HG03045 (cell line): ENCODE results near the gene ERCC1.
A peak's percentile ranks its signal among the peaks of the same experiment; 100 is the strongest.
"Not testable (repeated sequence)": the region's sequence is repeated elsewhere in the genome, so short reads cannot be mapped to it uniquely, and the experiment has no call there.

Experiments
- ATAC-seq: cut with Tn5 transposase; IDR thresholded peaks from one replicate; pipeline ENCODE4 v1.9.1; 2021; ENCODE audit warnings: mild to moderate bottlenecking, moderate library complexity; ENCODE audit not compliant: unreplicated experiment

Gene ERCC1

DNA sequence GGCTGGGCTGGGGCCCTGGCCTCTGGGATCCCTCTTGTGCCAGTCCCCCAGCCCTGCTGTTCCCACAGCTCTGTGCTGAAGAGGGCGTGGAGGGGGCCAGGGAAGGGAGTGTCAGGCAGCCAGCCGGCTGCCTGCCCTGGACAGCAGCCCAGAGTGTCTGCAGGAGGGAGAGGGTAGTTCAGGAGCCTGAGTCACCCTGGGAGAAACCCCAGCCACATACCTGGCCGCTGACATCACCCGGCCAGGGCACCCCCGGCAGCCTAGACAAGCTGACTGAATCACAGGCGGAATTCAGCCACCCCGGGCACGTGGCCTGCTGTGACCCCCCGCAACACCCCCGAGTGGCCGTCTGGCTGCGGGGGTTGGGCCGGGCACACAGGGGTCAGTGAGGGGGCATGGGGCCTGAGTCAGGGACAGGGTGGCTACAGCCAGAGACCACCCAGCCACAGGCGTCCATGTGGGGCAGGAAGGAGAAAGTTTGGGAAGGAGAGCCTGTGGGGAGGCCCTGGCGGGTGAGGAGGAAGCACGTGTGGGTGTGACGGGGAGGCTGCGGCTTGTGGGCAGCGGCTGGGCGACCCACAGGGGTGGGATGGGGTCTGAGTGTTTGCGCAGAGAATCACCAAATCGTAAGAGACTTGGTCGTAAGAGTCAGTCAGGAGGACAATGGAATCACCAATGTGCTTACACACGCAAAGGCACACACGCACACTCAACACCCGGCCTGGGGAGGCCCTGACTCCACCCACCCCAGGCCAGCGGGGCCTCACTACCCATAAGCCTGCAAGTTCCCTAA lies 32.2 kb upstream of the ERCC1 start:
- no peak for ATAC-seq

DNA sequence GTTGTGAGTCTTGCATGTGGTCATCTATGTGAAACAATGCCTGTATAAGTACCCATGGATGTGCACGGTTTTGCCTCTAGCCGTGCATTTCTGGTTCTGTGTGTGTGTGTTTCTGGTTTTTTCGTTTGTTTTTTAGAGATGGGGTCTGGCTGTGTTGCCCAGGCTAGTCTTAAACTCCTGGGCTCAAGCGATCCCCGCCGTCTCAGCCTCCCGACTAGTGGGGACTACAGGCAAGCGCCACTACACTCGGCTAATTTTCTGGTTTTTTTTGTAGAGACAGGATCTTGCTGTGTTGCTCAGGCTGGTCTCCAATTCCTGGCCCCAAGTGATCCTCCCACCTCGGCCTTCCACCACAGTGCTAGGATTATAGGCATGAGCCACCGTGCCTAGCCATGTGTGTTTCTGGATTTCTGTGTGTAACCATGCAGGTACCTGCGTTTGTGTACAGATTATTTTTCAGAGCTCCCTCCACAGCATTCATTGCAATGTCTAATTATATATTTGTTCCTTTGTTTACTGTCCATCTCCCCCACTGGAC lies 28.2 kb upstream of the ERCC1 start:
- no peak for ATAC-seq

DNA sequence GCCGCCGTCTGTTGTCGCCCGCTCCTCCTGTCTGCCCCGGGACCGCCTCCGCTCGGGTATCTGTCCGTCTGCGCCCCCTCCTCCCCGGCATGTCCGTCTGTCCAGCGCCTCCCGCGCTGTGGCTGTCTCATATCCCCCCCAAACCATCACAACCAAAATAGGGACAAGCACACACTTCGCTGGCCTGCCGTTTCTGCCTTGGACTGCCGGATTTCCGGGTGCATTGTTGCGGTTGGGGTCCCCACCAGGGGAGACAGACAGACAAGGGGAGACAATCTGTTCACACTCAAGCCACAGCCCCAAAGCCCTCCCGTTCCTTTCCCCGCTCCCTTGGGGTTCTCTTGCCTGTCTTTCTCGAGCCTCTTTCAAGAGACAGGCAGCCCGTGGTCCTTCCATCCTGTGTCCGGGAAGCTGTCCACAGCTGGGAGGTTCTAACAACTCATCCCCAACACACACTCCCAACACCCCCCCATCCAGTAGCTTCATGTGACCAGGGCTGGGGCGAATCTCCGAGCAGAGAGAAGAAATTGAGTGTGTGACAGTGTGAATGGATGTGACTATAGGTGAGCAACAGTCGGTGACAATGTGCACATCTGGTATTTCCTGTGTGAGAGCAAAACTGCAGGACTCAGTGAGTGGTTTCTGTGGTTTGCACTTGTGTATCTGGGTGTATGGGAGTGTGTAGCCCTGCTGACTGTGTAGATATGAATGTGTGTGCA lies 27.6 kb upstream of the ERCC1 start:
- ATAC-seq, result no peak

DNA sequence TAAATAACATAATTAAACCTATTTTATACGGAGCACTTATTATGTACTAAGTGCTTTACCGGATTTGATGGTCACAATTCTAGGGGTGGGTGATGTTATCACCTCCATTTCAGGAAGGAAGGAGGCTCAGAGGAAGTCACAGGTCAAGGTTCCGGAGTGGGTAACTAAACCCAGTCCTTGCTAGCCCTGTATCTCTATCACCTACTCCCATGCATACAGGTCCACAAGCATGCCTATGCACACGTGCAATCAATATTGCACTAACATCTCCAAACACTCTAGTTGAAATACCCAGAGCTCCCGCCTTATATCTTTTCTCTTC lies 26.3 kb upstream of the ERCC1 start:
- peak; percentile 4 for ATAC-seq

DNA sequence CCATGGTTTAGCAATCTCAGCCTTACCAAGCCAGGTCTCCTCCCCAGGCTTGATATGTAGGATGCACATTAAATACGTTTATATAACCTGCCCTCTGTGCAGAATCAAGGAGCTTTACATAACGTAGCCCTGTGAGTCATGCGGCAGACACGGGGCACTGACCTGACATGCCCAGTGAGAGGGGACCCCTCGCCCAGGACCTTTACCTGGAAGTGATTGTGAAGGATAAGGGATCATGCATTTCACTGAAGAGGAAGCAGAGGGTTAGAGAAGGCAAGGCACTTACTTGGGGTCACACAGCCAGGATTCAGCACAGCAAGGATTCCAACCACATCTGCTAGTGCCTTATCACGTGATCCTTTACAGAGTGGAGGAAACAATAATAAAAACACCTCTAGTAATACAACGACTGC lies 25.2 kb upstream of the ERCC1 start:
- no peak for ATAC-seq

DNA sequence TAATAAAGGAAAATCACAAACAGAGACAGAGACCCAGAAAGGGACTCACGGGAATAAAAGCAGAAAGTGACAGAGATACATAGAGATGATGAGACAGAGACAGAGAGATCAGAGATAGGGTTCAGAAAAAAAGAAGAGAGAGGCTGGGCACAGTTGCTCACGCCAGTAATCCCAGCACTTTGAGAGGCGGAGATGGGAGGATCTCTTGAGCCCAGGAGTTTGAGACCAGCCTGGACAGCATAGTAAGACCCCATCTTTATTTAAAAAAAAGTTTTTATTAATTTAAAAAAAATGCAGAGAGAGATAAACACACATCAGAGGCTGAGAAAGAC lies 24.7 kb upstream of the ERCC1 start:
- ATAC-seq, result no peak

DNA sequence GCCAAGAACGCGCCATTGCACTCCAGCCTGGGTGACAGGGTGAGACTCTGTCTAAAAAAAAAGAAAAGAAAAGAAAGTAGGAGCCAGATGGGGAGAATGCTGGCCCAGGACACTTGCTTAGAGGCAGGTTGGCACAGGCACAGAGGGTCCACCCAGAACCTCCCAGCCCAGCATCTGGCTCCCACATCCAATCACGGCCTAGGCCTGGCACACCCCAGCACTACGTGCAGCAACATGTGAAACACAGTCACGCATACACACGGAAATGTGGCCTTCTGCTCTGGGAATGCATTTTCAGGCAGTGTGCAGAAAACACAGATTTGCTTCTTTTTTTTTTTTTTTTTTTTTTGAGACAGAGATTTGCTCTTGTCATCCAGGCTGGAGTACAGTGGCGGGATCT lies 23.2 kb upstream of the ERCC1 start:
- no peak for ATAC-seq

DNA sequence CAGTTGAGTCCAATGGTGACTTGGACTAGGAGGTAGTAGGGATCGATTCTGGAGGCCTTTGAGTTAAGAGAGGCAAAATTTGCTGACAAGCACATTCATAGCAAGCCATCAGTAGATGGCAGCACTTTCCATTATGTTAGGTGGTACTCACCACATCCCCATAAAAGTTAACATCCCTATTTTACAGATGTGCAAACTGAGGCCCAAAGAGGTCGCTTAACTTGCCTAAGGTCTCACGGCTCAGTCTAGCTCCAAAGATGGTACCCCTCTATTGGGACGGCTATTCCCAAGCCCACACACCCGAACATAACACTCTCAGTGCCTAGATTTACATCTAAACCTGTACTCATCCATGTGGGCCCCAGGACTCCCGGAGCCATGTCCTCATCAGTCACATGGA lies 22.6 kb upstream of the ERCC1 start:
- no peak for ATAC-seq

DNA sequence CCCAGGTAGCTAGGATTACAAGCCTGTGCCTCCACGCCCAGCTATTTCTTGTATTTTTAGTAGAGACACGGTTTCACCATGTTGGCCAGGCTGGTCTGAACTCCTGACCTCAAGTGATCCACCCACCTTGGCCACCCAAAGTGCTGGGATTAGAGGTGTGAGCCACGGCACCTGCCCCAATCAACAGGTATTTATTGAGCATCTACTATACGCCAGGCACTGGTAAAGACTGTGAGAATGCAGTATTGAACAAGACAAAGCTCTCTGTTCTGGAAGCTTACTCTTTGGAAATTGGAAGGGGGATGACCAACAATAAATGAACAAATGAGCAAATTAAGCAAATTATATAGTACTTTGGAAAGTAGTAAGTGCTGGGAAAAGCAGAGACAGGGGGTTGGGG lies 21.4 kb upstream of the ERCC1 start:
- ATAC-seq, result no peak

DNA sequence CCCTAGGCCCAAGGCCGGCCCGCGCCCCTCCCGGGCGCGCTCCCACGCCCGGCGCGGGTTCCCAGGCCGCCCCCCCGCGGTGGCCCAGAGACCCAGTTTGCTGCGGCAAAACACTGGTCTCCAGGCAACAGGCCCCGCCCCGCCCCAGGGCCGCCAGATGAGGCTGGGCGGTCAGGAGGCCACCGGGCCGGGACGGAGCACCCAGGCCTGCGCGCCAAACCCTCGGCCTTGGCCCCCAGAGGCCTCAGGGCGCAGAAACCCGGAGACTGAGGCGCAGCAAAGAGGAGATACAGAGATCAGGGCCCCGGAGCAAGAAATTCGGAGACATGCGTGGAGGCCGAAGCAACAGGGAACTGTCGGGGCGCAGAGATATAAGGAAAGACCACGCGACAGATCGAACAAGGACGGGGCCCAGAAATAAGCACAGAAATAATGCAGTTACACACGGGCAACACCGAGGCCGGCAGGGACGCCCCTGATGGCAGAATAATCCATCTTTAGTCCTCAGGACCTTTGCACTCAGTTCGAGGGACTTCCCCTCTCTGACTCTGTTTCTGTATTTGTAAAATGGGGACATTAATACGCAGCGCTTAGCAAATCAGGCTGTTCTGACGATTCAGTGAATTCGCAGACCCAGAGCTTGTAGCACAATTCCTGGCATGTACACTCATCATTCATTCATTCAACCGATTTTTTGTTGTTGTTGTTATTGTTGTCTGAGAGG lies 20.8 kb upstream of the ERCC1 start:
- peak; percentile 48 for ATAC-seq

DNA sequence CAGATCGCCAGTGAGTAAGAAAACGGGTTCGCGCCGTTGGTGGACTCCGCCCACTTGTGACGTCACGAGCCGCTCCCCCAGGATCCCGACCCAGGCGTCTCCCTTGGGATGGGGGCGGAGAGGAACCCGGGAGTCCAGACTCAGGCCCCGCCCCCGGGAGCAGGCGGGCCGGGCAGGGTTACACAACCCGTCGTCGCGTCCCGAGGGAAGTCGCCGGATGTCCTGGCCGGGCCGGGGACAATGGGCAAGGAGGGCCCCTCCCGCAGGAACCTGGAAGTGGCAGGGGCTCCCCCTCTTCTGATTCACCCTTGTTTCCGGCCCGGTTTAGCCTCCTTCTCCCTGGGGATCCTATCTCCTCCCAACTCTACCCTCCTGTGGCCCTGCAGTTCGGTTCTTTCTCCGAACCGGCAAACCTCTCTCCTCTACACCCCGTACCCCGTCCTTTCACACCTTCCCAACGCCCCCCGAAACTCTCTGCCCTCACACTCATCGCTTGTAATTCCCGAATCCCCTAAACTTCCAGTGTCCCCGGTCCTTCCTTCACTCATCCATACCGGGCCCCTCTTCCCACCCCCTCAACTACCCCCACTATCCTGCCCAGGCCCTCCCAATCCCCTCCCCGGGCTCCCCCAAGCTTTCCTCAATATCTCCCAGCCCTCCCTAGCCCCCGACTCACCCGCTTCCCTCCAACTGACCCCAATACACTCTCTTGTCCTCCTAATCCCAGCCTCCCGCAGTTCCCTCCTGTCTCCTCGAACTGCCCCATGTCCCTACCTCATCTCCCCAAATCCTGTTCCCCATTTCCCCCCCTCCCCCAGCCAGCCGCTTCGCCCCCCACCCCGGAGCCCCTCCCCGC lies 20.0 kb upstream of the ERCC1 start:
- ATAC-seq, result no peak

DNA sequence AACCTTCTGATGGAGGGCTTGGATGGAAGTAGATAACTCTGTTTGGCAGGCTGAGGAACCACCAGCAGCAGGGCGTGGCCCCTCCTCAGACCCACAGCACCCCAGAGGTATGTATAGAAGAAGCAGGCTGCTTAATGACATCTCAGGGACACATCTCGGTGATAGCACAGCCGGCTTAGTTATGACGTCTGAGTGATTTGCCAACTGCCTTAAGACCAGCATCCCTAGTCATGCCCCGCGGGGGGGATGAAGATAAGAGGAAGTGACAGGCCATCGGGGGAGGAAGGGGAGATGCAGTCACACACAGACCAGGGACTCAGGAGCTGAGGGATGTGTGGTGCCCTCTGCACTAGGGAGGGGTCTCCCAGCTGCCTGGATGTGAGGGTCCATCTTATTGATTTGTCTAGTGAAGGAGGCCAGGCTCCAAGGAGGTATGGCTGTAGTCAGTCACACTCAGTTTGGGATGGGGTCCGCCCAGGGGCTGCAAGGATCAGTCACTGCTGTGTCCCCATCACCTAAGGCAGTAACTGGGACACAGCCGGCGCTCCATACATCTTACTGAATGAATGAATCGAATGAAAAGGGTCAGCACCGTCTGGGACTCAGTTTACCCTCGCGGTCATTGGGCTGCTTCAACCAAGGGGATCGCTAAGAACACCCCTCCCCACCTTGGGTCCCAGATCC lies 19.2 kb upstream of the ERCC1 start:
- ATAC-seq, result no peak

DNA sequence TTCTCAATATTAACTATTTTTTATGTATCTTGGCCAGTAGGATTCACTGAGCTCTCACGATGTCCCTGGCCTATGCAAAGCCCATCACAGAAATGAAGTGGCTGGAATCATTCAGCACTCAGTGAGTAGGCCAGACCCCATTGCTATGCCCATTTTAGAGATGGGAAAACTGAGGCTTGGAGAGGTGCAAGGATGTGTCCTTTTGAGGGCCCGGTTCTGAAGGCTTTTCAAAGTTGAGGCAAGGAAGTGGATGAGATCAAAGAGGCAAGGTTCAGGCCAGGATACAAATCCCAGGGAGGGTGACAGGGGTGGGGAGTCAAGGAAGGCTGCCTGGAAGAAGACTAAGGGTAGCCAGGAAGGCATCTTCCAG lies 18.7 kb upstream of the ERCC1 start:
- no peak for ATAC-seq

DNA sequence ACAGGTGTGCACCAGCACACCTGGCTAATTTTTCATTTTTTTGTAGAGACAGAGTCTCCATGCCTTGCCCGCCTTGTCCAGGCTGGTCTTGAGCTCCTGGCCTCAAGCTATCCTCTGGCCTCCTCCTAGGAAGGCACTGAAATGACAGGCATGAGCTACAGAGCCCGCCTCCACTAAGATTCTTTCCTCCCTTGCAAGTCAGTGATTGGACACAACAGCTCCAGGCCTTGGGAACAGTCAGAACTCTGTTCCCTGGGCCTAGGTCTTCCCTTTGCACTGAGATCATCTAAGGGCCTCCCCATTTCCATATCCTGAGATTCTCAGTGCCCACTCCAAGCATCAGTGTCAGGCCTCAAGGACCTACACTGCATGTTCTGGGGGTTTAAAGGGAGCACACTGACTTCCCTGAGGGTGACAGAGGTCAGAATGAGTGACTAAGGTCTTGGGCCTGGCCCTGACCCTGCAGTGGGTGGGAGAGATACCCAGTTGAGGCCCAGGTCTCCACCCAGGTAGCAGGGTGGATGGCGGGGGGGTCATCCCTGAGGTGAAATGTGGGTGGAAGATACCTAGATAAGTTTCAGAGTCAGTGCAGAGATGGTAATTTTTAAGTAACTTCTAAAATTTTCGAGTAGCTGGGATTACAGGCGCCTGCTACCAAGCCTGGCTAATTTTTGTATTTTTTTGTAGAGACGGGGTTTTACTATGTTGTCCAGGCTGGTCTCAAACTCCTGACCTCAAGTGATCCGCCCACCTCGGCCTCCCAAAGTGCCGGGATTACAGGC lies 17.3 kb upstream of the ERCC1 start:
- ATAC-seq, result no peak

DNA sequence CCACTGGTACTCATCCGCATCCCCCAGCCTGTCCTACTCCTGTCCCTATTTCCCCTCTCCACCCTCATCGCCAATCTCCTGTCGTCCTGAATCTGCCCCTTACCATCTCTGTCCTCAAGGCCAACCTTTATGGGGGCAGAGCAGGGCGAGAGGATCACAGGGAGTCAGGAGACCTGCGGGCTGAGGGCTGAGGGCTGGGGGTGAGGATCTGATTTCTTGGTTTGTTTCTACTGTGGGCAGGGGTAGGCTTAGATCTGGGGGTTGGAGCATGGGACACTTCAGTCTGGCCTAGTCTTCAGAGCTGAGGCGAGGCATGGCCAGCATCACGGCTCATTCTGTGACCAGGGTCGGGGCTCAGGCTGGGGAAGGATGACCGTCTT lies 16.5 kb upstream of the ERCC1 start:
- no peak for ATAC-seq

DNA sequence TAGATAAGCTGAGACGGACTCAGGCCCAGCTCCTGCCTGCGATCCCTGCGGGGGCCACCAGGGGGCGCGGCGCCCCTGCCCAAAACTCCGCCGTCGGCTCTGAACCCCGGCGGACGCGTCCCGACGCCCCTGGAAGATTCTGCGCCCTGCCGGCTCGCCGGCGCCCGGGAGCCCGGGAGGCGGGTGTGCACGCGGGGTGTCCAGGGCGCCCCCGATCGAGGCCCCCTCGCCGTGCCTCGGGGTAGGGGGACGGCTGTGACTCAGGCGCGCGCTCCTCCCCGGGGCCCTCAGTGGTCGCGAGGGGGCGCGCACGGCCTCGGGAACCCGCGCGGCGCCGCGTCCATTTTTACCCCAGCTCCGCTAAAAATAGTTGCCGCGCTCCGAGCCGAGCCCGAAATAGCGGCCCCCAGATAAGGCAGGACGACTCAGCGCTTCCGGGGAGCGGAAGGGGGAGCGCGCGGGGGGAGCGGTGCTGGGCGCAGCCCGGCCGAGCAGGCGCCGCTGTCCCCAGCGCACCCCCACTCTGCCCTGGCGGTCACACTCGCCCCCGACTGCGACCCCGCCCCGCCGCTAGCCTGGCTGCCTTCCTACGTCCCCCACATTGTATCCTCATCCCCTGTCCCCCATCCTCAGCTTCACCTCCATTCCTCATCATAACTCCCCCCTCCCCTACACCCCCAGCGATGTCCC lies 16.0 kb upstream of the ERCC1 start:
- ATAC-seq, result peak; percentile 57

DNA sequence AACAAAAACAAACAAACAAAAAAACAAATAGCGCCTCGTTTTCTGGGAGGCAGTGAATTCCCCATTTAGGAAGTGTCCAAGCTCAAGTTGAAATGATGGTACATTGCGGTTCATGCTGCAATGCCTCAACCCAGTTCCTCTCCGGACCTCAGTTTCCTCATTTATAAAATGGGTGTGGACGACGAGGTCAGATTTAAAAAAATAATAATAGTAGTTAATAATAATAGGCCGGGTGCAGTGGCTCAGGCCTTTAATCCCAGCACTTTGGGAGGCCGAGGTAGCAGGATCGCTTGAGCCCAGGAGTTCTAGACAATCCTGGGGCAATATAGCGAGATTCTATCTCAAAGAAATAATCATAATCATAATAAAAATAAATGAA lies 15.5 kb upstream of the ERCC1 start:
- no peak for ATAC-seq

DNA sequence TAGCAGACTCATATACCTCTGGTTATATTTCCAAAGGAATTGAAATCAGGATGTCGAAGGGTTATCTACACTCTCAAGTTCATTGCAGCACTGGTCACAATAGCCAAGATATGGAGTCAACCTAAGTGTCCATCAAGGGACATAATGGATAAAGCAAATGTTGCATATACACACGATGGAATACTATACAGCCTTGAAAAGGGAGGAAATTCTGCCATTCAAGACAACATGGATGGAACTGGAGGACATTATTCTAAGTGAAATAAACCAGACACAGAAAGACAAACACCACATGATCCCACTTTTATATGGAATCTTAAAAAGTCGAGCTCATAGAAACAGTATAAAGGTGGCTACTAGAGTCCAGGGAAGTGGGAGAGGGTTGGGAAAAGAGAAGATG lies 13.6 kb upstream of the ERCC1 start:
- no peak for ATAC-seq

DNA sequence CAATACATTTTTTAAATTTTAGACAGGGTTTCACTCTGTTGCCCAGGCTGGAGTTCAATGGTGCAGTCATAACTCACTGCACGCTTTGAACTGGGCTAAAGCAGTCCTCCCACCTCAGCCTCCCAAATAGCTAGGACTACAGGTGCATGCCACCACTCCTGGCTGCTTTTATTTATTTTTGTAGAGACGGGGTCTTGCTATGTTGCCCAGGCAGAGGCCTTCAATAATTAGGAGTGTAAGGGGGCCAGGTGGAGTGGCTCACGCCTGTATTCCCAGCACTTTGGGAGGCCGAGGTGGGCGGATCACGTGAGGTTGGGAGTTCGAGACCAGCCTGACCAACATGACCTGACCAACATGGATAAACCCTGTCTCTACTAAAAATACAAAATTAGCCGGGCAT lies 8.8 kb upstream of the ERCC1 start:
- not testable (repeated sequence) for ATAC-seq
